ENCODE data around the gene NTF4.
A peak's percentile ranks its signal among the peaks of the same experiment; 100 is the strongest.
"Not testable (repeated sequence)": the region's sequence is repeated elsewhere in the genome, so short reads cannot be mapped to it uniquely, and the experiment has no call there.

The NTF4 gene

DNA sequence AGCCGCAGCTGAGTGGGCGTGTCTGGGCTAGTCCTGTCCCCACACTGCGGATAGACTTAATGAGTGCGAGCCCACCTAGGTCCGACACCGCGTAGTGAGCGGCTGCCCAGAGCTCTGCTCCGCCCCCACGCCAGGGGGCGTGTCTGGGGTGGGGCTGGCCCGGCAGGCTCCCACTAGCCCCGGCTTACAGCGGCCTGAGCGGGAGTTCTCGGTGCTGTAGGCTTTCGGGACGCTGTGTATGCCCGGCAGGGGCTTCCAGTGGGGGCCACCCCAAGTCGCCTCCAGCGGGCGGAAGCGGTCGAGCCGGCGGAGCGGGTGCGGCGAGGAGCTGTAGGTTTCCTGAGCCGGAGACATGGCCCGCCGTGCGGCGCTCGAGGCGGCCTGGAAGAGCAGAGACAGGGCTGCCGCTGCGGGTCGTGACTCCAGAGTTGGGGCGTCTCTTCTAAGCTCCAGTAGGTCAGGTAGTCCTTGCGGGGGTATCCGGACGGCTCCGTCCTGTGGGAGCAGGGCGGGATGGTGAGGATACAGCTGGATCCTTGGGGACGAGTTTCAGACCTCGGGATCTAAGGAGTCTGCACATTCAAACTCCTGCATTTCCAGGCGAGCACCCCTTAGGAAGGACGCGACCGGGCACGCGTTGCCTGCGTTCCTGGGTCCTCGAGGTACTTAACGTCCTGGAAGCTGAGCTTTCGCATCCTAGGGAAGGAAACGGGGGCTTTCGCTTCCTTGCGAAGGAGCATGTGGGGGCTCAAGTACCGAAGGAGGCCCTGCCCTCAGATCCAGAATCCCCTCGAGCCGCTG lies 8.3 kb downstream of the NTF4 start:
- DNase-seq: peak; percentile 38 to 53

DNA sequence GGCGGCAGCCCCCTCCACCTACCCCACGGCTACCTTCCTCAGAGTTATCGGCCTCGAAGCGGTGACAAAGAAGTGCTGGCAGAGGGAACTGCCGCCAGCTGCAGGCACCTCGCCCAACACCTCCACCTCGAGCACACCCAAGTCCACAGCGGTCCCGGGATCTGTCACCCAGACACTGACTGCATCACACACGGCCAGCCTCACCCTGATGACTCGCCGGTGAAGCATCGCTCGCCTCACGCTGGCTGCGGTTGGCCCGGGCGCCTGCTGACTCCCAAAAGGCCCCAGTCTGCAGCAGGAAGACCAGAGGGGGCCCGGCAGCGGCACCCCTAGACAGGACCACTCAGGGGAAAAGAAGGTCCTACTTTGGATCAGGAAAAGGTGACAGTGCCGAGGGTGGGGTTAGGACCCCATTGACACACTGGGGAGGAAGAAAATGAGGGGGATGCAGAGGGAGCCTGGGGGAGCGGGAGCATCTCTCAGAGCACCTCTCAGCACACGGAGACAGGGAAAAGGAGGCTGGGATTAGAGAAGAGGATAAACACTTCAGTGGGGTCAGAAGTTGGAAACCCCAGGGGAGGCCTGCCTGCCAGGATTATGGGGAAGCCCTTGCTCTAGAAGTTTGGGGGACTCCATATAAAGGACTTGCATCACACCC lies 14.1 kb downstream of the NTF4 start:
- not testable (repeated sequence) for DNase-seq

DNA sequence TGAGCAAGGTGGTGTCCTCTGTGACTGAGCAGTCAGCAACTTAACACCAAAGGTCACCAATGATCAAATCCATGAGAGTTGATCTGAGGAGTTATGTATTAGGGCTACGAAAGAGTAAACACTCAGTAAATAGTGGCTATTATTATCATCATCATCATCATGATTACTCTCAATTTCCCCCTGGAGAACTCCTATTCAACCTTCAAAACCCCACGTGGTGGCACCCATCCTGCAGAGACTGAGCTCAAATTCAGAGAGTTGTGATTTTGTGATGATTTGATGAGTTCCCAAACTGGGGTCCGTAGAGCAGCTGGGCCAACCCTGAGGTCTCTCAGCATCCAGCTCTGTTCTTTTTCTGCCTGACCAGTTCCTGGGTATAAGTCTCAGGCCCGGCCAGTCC lies 14.8 kb downstream of the NTF4 start:
- not testable (repeated sequence) for DNase-seq

DNA sequence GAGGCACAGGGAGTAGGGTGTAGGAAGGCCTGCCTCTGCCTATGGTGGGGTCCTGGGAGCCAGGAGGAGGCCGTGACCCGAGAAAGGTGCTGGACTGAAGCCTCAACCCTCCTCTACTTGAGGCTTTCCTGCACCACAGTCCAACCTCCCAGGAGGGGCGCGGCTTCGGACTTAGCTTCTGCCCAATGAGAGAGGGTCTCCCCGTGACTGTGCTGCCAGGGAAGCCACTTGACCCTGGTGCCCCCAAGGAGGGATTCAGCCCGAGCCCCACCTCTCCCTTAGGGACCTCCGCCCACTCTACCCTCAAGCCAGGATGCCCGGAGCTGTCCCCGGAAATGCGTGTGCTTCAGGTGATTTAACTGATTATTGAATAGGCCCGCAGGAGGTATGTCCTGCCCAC lies 15.6 kb downstream of the NTF4 start, which contains the start of gene CGB8:
TSS of gene CGB8 (minus strand) at position 101 of the 400 bp plus-strand sequence. CDS start 372 bp downstream, outside the sequence.
- DNase-seq: not testable (repeated sequence)

DNA sequence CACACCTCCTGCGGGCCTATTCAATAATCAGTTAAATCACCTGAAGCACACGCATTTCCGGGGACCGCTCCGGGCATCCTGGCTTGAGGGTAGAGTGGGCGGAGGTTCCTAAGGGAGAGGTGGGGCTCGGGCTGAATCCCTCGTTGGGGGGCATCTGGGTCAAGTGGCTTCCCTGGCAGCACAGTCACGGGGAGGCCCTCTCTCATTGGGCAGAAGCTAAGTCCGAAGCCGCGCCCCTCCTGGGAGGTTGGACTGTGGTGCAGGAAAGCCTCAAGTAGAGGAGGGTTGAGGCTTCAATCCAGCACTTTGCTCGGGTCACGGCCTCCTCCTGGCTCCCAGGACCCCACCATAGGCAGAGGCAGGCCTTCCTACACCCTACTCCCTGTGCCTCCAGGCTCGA lies 21.1 kb downstream of the NTF4 start, which contains the start of gene CGB5:
TSS of gene CGB5 (plus strand) at position 301 of the 400 bp plus-strand sequence. CDS start 362 bp downstream, outside the sequence.
- DNase-seq: not testable (repeated sequence)

DNA sequence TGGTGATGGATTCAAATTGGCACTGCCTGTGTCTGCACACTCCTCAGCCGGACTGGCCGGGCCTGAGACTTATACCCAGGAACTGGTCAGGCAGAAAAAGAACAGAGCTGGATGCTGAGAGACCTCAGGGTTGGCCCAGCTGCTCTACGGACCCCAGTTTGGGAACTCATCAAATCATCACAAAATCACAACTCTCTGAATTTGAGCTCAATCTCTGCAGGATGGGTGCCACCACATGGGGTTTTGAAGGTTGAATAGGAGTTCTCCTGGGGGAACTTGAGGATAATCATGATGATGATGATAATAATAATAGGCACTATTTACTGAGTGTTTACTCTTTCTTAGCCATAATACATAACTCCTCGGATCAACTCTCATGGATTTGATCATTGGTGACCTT lies 22.0 kb downstream of the NTF4 start:
- not testable (repeated sequence) for DNase-seq

DNA sequence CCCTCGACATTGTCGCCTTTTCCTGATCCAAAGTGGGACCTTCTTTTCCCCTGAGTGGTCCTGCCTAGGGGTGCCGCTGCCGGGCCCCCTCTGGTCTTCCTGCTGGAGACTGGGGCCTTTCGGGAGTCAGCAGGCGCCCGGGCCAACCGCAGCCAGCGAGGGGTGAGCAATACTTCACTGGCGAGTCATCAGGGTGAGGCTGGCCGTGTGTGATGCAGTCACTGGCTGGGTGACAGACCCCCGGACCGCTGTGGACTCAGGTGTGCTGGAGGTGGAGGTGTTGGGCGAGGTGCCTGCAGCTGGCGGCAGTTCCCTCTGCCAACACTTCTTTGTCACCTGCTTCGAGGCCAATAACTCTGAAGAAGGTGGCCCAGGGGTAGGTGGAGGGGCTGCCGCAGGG lies 22.4 kb downstream of the NTF4 start:
- no peak for DNase-seq

DNA sequence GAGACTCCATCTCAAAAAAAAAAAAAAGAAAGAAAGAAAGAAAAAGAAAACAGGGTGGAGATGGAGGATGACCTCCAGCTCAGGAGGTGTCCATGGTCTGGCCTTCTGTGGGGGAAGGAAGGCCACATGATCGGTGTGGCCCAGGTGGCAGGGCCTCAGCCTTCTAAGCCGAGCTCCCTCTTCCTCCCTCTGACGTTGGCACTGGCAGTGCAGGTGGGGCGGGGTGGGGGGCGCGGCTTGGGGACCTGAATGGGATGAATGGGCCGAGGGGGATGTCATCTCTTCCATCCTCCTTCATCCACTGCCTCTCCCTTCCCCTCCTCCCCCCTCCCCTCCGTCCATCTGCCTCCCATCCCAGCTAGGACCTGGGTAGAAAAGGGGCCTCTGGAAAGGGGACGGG lies 24.9 kb downstream of the NTF4 start:
- not testable (repeated sequence) for DNase-seq

DNA sequence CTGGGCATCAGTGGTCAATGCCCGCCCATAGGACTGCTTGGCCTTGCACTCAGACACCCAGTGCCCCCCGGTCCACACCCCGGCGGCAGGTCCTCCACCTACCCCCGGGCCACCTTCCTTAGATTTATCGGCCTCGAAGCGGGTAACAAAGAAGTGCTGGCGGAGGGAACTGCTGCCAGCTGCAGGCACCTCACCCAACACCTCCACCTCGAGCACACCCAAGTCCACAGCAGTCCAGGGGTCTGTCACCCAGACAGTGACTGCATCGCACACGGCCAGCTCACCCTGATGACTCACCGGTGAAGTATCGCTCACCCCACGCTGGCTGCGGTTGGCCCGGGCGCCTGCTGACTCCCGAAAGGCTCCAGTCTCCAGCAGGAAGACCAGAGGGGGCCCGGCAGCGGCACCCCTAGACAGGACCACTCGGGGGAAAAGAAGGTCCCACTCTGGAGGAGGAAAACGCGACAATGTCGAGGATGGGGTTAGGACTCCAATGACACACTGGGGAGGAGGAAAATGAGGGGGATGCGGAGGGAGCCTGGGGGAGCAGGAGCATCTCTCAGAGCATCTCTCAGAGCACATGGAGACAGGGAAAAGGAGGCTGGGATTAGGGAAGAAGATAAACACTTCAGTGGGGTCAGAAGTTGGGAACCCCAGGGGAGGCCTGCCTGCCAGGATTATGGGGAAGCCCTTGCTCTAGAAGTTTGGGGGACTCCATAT lies 25.9 kb downstream of the NTF4 start:
- not testable (repeated sequence) for DNase-seq

DNA sequence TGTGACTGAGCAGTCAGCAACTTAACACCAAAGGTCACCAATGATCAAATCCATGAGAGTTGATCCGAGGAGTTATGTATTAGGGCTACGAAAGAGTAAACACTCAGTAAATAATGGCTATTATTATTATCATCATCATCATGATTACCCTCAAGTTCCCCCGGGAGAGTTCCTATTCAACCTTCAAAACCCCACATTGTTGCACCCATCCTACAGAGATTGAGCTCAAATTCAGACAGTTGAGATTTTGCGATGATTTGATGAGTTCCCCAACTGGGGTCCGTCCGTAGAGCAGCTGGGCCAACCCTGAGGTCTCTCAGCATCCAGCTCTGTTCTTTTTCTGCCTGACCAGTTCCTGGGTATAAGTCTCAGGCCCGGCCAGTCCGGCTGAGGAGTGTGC lies 26.5 kb downstream of the NTF4 start:
- not testable (repeated sequence) for DNase-seq

DNA sequence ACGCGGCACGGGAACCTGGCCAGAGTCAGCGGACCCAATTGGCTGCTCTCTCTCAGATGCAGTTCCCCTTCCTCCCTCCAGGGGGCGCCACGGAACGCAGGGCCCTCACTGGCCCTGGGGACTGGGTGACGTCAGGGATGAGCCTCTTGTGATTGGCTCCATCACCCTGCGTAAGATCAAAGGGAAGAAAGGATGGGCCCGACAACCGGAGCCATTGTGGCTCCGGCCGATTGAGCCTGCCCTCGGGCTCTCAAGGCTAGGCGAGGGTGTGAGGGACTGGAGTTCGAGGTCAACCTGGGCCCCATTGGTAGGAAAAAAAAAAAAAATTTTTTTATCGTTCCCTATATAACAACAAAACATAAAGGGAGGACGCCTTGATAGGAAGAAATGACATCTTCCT lies 27.8 kb downstream of the NTF4 start, which contains the start of gene CGB1:
TSS of gene CGB1 (minus strand) at position 81 of the 400 bp plus-strand sequence. CDS start 184 bp downstream, outside the sequence.
- DNase-seq: not testable (repeated sequence)

DNA sequence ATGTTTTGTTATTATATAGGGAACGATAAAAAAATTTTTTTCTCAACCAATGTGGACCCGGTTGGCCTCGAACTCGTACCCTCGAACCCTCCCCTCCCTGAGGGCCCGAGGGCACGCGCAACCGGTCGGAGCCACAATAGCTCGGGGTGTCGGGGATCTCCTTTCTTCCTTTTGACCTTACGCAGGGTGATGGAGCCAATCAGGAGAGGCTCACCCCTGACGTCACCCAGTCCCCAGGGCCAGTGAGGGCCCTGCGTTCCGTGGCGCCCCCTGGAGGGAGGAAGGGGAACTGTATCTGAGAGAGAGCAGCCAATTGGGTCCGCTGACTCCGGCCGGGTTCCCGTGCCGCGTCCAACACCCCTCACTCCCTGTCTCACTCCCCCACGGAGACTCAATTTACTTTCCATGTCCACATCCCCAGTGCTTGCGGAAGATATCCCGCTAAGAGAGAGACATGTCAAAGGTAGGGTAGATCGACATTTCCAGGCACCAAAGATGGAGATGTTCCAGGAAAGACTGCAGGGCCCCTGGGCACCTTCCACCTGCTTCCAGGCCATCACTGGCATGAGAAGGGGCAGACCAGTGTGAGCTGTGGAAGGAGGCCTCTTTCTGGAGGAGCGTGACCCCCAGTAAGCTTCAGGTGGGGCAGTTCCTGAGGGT lies 32.8 kb downstream of the NTF4 start, which contains the start of gene CGB2:
TSS of gene CGB2 (plus strand) at position 249 of the 660 bp plus-strand sequence. CDS start at position 455, 206 bp downstream.
- peak; percentile 37 to 38 for DNase-seq

DNA sequence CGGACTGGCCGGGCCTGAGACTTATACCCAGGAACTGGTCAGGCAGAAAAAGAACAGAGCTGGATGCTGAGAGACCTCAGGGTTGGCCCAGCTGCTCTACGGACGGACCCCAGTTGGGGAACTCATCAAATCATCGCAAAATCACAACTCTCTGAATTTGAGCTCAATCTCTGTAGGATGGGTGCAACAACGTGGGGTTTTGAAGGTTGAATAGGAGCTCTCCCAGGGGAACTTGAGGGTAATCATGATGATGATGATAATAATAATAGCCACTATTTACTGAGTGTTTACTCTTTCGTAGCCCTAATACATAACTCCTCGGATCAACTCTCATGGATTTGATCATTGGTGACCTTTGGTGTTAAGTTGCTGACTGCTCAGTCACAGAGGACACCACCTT lies 34.3 kb downstream of the NTF4 start:
- not testable (repeated sequence) for DNase-seq

DNA sequence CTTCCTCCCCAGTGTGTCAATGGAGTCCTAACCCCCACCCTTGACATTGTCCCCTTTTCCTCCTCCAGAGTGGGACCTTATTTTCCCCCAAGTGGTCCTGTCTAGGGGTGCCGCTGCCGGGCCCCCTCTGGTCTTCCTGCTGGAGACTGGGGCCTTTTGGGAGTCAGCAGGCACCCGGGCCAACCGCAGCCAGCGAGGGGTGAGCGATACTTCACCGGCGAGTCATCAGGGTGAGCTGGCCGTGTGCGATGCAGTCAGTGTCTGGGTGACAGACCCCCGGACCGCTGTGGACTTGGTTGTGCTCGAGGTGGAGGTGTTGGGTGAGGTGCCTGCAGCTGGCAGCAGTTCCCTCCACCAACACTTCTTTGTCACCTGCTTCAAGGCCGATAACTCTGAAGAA lies 34.9 kb downstream of the NTF4 start:
- not testable (repeated sequence) for DNase-seq

DNA sequence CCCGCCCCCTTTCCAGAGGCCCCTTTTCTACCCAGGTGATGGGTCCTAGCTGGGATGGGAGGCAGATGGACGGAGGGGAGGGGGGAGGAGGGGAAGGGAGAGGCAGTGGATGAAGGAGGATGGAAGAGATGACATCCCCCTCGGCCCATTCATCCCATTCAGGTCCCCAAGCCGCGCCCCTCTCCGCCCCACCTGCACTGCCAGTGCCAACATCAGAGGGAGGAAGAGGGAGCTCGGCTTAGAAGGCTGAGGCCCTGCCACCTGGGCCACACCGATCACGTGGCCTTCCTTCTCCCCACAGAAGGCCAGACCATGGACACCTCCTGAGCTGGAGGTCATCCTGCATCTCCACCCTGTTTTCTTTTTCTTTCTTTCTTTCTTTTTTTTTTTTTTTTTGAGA lies 35.9 kb downstream of the NTF4 start:
- not testable (repeated sequence) for DNase-seq

DNA sequence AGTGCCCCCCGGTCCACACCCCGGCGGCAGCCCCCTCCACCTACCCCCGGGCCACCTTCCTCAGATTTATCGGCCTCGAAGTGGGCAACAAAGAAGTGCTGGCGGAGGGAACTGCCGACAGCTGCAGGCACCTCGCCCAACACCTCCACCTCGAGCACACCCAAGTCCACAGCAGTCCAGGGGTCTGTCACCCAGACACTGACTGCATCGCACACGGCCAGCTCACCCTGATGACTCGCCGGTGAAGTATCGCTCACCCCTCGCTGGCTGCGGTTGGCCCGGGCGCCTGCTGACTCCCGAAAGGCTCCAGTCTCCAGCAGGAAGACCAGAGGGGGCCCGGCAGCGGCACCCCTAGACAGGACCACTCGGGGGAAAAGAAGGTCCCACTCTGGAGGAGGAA lies 39.0 kb downstream of the NTF4 start:
- not testable (repeated sequence) for DNase-seq

DNA sequence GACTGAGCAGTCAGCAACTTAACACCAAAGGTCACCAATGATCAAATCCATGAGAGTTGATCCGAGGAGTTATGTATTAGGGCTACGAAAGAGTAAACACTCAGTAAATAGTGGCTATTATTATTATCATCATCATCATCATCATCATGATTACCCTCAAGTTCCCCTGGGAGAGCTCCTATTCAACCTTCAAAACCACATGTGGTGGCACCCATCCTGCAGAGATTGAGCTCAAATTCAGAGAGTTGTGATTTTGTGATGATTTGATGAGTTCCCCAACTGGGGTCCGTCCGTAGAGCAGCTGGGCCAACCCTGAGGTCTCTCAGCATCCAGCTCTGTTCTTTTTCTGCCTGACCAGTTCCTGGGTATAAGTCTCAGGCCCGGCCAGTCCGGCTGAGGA lies 39.5 kb downstream of the NTF4 start:
- DNase-seq: not testable (repeated sequence)

DNA sequence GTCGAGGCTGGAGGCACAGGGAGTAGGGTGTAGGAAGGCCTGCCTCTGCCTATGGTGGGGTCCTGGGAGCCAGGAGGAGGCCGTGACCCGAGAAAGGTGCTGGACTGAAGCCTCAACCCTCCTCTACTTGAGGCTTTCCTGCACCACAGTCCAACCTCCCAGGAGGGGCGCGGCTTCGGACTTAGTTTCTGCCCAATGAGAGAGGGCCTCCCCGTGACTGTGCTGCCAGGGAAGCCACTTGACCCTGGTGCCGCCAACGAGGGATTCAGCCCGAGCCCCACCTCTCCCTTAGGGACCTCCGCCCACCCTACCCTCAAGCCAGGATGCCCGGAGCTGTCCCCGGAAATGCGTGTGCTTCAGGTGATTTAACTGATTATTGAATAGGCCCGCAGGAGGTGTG lies 40.4 kb downstream of the NTF4 start, which contains the start of gene CGB3:
TSS of gene CGB3 (minus strand) at position 101 of the 400 bp plus-strand sequence. CDS start 362 bp downstream, outside the sequence.
- not testable (repeated sequence) for DNase-seq

DNA sequence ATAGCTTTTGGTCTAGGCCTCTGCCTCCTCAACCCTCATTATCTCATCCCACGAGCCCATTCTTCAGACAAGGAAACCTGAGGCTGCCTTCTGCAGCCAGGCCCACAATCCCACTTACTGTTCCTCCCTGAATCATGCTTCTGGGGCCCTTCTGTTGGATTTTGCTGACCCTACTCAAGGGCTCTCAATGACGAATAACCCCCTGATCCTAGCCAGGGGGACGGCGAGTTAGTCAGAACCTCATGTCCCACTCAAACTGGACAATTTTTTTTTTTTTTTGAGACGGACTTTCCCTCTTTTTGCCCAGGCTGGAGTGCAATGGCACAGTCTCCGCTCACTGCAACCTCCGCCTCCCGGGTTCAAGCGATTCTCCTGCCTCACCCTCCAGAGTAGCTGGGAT lies 42.5 kb downstream of the NTF4 start:
- DNase-seq: no peak

DNA sequence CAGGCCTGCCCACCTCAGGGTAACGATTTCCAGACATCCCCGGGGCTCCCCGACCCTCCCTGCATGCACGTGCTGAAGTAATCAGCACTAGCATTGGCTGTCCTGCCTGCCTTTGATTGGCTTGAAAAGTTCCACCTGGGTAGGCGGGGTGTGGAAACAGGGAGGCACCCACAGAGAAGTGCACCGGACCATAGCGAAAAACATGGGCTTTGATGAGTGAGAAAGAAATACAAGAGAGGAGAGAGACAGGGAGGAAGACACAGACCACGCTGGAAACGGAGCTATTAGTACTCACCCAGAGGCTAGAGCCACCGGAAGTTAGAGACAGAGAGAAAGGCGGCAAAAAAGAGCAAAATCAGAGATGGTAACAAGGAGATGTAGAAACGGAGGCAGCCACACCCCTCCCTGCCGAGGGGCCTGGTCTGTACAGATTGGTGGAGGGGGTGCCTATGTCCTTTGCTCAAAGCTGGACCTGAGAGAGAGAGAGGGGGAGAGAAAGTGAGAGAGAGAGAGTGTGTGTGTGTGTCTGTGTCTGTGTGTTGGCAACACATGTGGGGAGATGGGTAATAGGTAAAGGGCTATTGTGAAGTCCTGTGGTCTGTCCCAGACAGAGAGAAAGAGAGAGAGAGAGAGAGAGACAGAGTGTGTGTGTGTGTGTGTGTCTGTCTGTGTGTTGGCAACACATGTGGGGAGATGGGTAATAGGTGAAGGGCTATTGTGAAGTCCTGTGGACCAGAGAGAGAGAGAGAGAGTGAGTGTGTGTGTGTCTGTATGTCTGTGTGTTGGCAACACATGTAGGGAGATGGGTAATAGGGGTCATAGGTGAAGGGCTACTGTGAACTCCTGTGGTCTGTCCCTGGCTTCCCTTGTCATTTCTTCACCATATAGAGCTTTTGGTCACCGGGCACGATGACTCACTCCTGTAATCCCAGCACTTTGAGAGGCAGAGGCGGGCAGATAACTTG lies 43.4 kb downstream of the NTF4 start:
- DNase-seq: no peak

DNA sequence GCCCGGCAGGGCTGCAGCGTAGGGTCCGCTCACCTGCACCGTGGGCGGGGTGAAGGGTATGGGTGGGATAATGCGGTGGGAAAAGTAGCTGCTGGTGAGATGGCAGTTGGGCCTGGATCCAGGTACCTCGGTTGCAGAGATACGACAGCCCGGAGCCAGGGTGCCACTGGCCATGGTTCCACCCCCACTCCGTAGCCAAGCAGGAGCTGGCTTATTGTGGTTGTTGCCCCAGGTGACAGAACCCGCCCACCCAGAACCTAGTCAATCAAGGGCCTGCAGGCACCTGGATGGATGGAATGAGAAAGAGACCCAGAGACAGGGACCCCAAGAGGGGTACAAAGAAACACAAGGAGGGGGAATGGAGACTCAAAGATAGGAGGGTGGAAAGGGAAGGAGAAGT lies 44.3 kb downstream of the NTF4 start:
- no peak for DNase-seq

Measured in stimulated activated CD4-positive, alpha-beta T cell treated with anti-CD3 and anti-CD28 coated beads, Interleukin-4, amount 100 ng/mL, for 4 hours (primary cell).